Upper lobe of left lung (tissue), 6 donors: Measurements from ENCODE around the gene SPATA31C2. TPM values are rescaled to one million over a fixed set of nuclear protein-coding genes. Genes with fewer than 3 reads are reported as not detected.

Source experiments
- ATAC-seq, 2 donors: fragments of 200-7000 bp; cut with Tn5 transposase; one replicate each; pipeline ENCODE4 v1.9.1; 2022; ENCODE audit warnings: mild to moderate bottlenecking in 2 of 2, moderate library complexity in 2 of 2; ENCODE audit not compliant: low FRiP score in 2 of 2
- DNase-seq, 2 donors: peaks; one replicate each; pipeline ENCODE4 v3.0.0-alpha.2; 2019 to 2020
- H3K27ac ChIP-seq, 4 donors: fragments of 200-600 bp; sonication (generic); one replicate each; pipeline ENCODE4 v1.5.1; 2016 to 2019
- H3K27me3 ChIP-seq, 4 donors: fragments of 200-600 bp; sonication (generic); one replicate each; pipeline ENCODE4 v1.5.1; 2017 to 2019
- H3K36me3 ChIP-seq, 4 donors: fragments of 200-600 bp; sonication (generic); one replicate each; pipeline ENCODE4 v1.5.1; 2016 to 2019
- H3K4me1 ChIP-seq, 4 donors: fragments of 200-600 bp; sonication (generic); one replicate each; pipeline ENCODE4 v1.5.1; 2018 to 2019
- H3K4me3 ChIP-seq, 4 donors: fragments of 200-600 bp; sonication (generic); one replicate each; pipeline ENCODE4 v1.5.1; 2017 to 2019; ENCODE audit warnings: mild to moderate bottlenecking in 2 of 4, moderate library complexity in 1 of 4
- H3K9me3 ChIP-seq, 4 donors: fragments of 200-600 bp; sonication (generic); one replicate each; pipeline ENCODE4 v1.5.1; 2018 to 2019
- EP300 ChIP-seq, 4 donors: sonication (generic); formaldehyde crosslinking; IDR thresholded peaks; one replicate each; pipeline ENCODE4 v1.5.1; 2017; ENCODE audit warnings: antibody characterized with exemption in 4 of 4, control low read depth in 2 of 4
- POLR2A ChIP-seq, 4 donors: fragments of 450-650 bp; IDR thresholded peaks; one replicate each; pipeline ENCODE4 v1.5.1; 2016 to 2017; ENCODE audit warnings: antibody characterized with exemption in 4 of 4, mild to moderate bottlenecking in 2 of 4
- POLR2AphosphoS5 ChIP-seq, 2 donors: sonication (generic); formaldehyde crosslinking; IDR thresholded peaks; one replicate each; pipeline ENCODE4 v1.5.1; 2017; ENCODE audit warnings: antibody characterized with exemption in 2 of 2
- WGBS, 2 donors: methylation state at CpG; one replicate each; pipeline ENCODE4 v1.1.5; 2017 to 2018; 5-methylcytosine and 5-hydroxymethylcytosine counted together
- total RNA-seq, 6 donors: library from RNA; depleted of rRNA in 4 of 6; stranded (reverse); fragments of >200 nt in 4 of 6; gene quantifications; one replicate each; pipeline versions ENCODE4 v1.1.0 to v1.2.1, GENCODE V29; 2016 to 2021
- TF ChIP-seq, protein P1 (sequence below), 6 experiments: fragments of 450-650 bp in 4 of 6; fragments of 200-600 bp in 2 of 6; sonication (generic) in 2 of 6; IDR thresholded peaks; one replicate each; pipeline ENCODE4 v1.5.1; 2016 to 2019; ENCODE audit warnings: antibody characterized with exemption in 6 of 6
- donor health status: DM: no; HTN: no; CAD: no; lungs with moderate emphysema.
- donor health status: DM: no; HTN: yes; CAD: no; lungs with severe emphysema.

The SPATA31C2 gene
- total RNA-seq, 6 donors from 2014 or later, result not detected

DNA sequence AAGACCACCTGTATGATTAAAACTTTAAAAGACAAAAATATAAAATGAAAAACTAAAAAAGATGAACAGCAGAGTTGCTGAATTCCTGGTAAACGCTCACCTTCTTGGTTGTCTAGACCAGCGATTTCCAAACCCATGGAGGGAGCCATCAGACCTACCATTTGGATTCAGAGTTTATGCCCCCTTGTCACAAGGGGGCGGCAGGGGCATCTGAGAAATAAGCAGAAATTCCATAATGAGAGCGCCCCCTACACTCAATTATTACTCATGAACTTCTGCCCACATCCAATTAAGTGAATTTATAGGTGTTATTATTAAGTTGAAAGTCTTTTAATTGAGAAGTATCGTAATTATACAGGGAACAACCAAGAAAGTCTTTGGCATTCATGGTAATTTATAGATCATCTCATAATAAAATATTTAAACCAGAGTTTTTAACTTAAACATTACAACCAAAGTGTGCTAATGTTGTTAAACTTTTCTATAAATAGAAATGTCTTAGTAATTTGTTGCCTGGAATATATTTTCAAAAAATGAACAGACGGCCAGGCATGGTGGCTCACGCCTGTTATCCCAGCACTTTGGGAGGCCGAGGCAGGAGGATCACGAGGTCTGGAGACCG lies 35.2 kb upstream of the SPATA31C2 start:
- ATAC-seq (peak in 1 of 2 donors; percentile 53), DNase-seq (peak in 1 of 2 donors; percentile 48)
- no peak for TF ChIP-seq EP300 (IDR thresholded peaks at IDR 0.05)
- TF ChIP-seq, protein P1, sequence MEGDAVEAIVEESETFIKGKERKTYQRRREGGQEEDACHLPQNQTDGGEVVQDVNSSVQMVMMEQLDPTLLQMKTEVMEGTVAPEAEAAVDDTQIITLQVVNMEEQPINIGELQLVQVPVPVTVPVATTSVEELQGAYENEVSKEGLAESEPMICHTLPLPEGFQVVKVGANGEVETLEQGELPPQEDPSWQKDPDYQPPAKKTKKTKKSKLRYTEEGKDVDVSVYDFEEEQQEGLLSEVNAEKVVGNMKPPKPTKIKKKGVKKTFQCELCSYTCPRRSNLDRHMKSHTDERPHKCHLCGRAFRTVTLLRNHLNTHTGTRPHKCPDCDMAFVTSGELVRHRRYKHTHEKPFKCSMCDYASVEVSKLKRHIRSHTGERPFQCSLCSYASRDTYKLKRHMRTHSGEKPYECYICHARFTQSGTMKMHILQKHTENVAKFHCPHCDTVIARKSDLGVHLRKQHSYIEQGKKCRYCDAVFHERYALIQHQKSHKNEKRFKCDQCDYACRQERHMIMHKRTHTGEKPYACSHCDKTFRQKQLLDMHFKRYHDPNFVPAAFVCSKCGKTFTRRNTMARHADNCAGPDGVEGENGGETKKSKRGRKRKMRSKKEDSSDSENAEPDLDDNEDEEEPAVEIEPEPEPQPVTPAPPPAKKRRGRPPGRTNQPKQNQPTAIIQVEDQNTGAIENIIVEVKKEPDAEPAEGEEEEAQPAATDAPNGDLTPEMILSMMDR (IDR thresholded peaks at IDR 0.05), result peak in 5 of 6 experiments; percentile 25 to 63 (median 43)
- H3K27ac ChIP-seq, result no peak overlapping the region
- H3K4me3 ChIP-seq, result no peak overlapping the region
- H3K27me3 ChIP-seq, result no peaks in the 10 kb centered on the region
- H3K9me3 ChIP-seq, result no peaks in the 10 kb centered on the region
- 66 to 69% methylated on average over 10 of the region's 10 CpGs for WGBS, 2 donors
- H3K4me1 ChIP-seq, result no peaks in the 10 kb centered on the region
- no peaks in the 10 kb centered on the region for H3K36me3 ChIP-seq

DNA sequence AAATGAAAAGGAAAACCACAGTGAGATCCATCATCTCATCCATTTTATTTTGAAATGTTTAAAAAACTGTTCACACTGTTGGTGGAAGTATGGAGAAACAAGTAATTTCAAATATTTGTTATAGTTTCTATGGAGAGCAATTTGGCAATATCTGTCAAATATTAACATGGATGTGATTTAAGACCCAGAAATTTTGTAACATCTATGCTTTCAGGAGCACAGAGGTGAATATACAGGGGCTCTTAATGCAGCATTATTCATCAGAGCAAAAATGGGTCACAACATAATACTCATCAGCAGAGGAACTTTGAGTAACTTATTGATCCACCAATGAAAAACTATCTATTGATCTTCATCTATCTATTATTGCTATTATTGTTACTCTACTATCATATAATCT lies 31.4 kb upstream of the SPATA31C2 start:
- H3K36me3 ChIP-seq, result no peaks in the 10 kb centered on the region
- ATAC-seq (no peak), DNase-seq (no peak)
- no peaks in the 10 kb centered on the region for H3K4me1 ChIP-seq
- H3K27me3 ChIP-seq, result no peaks in the 10 kb centered on the region
- no peak overlapping the region for H3K4me3 ChIP-seq
- TF ChIP-seq EP300 (IDR thresholded peaks at IDR 0.05) (no peak), POLR2AphosphoS5 (IDR thresholded peaks at IDR 0.05) (no peak), POLR2A (IDR thresholded peaks at IDR 0.05) (no peak)
- TF ChIP-seq, protein P1 (IDR thresholded peaks at IDR 0.05), result no peak
- no peaks in the 10 kb centered on the region for H3K9me3 ChIP-seq
- no peak overlapping the region for H3K27ac ChIP-seq

DNA sequence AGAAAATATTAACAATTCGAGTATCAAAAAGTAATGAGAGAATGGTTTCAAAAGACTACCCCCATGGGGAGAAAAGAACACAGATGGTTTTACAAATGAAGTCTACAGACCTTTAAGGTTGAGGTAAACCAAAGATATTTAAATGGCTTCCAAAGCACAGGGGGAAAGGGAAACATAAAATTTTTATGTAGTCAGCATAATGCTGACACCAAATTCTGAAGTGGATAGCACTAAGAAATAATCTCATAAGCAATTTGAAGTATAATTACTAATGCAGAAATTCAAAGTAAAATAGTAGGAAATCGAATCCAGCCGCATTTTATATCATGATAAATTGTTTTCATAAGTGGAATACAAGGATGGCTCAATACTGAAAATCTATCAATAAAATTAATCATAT lies 30.3 kb upstream of the SPATA31C2 start:
- ATAC-seq (no peak), DNase-seq (no peak)
- Histone ChIP-seq H3K27ac (no peak overlapping the region), H3K36me3 (no peaks in the 10 kb centered on the region), H3K4me3 (no peak overlapping the region), H3K4me1 (no peaks in the 10 kb centered on the region), H3K27me3 (no peaks in the 10 kb centered on the region), H3K9me3 (no peaks in the 10 kb centered on the region)
- TF ChIP-seq POLR2A (IDR thresholded peaks at IDR 0.05) (no peak), EP300 (IDR thresholded peaks at IDR 0.05) (no peak), POLR2AphosphoS5 (IDR thresholded peaks at IDR 0.05) (no peak)
- TF ChIP-seq, protein P1 (IDR thresholded peaks at IDR 0.05), result no peak
- 58 to 82% methylated on average over 3 of the region's 3 CpGs for WGBS, 2 donors

DNA sequence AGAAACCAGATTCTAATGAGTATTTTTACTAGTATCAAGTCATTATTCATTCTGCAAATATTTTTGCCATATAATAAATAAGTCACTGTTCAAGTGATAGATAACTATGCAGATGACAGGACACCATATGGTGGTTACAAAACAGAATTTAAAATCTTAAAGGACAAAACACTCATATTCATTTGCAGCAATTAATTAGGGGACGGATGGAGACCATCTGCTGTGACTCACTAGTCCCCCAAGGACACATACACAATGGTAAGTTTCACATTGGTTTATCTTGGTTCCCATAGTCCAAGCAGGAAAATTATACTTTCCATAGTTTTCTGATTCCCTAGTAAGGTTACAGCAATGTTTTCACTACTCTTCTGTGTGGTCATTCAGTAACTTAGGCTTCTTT lies 28.4 kb upstream of the SPATA31C2 start:
- Histone ChIP-seq H3K9me3 (no peaks in the 10 kb centered on the region), H3K27me3 (no peaks in the 10 kb centered on the region), H3K4me3 (no peak overlapping the region), H3K27ac (no peak overlapping the region), H3K36me3 (no peaks in the 10 kb centered on the region), H3K4me1 (no peaks in the 10 kb centered on the region)
- 91 to 96% methylated on average over 1 of the region's 1 CpG for WGBS, 2 donors
- ATAC-seq (no peak), DNase-seq (no peak)
- TF ChIP-seq POLR2A (IDR thresholded peaks at IDR 0.05) (no peak), EP300 (IDR thresholded peaks at IDR 0.05) (no peak), POLR2AphosphoS5 (IDR thresholded peaks at IDR 0.05) (no peak)
- TF ChIP-seq, protein P1 (IDR thresholded peaks at IDR 0.05), result no peak

DNA sequence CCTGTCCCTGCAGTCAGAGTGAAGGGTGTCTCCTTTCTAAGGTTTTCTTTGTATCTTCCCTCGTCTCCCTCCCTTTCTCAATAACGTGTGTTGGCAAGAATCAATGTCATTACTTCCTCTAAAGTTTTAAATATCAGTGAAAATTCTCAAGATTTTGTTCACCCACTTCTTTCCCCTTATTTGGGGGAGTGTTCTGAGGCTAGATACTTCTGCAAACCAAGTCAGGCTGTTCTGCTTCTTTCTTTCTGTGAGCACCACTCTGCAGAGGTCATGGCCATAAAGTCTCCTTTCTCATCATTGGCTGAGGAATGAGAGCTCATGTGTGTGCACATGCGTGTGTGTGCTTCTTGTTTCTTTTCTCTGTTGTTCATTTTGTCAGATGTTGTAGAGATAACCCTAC lies 26.6 kb upstream of the SPATA31C2 start:
- Histone ChIP-seq H3K27me3 (no peaks in the 10 kb centered on the region), H3K27ac (no peak overlapping the region), H3K9me3 (no peaks in the 10 kb centered on the region), H3K36me3 (no peaks in the 10 kb centered on the region), H3K4me1 (no peaks in the 10 kb centered on the region), H3K4me3 (no peak overlapping the region)
- TF ChIP-seq POLR2AphosphoS5 (IDR thresholded peaks at IDR 0.05) (no peak), POLR2A (IDR thresholded peaks at IDR 0.05) (no peak), EP300 (IDR thresholded peaks at IDR 0.05) (no peak)
- TF ChIP-seq, protein P1 (IDR thresholded peaks at IDR 0.05), result no peak
- no peak for DNase-seq
- no peak for ATAC-seq
- WGBS, 2 donors, result 62 to 64% methylated on average over 3 of the region's 3 CpGs
